Head of caudate nucleus (tissue), 42 donors: ENCODE data around the gene CLSTN3.
"Not testable (repeated sequence)": the region's sequence is repeated elsewhere in the genome, so short reads cannot be mapped to it uniquely, and the experiment has no call there.

ENCODE experiments used
- DNase-seq, 42 donors: peaks; one replicate each; pipeline versions ENCODE4 v3.0.0 to v3.0.0-alpha.2; 2020 to 2021; ENCODE audit warnings: mixed read lengths in 7 of 42
- intact Hi-C: fragments of 100-400 bp; cut with DNase I; formaldehyde crosslinking; loops from one replicate; pipeline ENCODE4 v1.15.0; 2022

The CLSTN3 gene

DNA sequence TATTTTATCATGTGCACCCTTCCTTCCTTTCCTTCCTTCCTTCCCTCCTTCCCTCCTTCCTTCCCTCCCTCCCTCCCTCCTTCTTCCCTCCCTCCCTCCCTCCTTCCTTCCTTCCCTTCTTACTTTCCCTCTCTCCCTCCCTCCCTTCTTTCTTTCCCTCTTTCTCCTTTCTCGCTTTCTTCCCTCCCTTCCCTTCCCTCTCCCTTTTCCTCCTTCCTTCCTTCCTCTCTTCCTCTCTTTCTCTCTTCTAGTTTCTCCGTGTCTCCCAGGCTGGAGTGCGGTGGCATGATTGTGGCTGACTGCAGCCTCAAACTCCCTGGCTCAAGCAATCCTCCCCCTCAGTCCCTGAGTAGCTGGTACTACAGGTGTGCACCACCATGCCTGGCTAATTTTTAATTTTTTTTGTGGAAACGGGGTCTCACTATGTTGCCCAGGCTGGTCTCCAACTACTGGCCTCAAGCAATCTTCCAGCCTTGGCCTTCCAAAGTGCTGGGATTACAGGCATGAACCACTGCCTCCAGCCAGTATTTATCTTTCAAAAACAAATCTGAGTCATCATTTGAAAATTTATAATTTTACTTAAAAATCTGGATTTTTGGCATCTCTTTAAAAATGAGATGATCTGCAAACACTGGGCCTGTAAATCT, 29.0 kb upstream of the CLSTN3 start:
- no peak for DNase-seq
- intact Hi-C loops, result no loop called here

DNA sequence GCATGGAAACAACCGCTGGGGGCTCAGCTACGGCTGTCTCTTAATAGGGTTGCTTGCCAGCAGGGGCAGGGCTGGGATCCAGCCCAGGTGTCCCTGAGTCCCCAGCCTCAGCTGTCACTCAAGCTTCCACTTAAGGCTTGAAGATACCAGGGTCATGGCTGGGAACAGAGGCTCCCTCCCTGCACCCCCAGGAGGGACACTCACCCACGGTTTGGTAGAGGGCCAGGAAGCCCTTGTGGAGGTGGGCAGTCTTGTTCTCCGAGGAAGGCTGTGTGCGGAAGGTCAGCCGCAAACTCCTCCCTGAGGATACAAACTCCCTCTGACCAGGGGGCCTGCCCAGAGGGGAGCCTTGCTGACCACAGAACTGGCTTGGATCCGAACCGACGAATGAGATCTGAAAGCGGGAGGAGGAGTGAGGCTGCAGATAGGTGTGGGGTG, 28.5 kb upstream of the CLSTN3 start:
- DNase-seq, result peak in 2 of 42 donors; percentile 17 to 18
- intact Hi-C loops, result no loop called here

GRCh38 chr12:7102582-7102981, 27.6 kb upstream of the CLSTN3 start:
- no peak for DNase-seq
- intact Hi-C loops, result no loop called here

DNA sequence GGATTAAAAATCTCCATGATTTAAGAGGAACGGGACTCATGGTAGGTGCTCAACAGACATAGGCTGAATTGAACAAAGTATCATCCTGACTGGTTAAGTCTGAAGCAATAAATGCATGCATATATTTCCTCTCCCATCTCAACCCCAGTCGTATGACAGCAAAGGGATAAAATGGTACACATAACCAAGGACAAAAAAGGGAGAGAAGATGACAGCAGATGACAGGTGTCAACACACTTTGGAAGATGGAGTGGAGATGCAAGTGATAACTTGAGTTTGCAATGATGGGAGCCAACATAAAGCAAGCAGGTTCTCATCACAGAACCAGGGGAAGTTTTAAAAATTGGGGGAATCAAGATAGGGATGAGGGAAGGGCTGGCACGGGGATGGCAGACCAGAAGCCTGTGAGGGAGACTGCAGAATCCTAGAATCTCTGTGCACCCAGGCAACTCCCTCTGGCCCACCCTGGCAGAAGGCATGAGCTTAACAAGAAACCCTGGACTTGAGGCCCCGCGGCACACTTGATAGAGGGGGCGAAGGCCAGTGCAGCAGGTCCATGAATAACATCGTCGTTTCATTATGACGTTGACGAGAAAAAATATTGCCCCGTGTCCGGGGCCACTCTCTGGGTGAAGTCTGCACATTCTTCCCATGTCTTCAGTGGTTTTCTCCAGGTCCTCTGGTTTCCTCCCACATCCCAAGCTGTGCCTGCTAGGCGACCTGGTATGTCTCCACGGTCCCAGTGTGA, 26.2 kb upstream of the CLSTN3 start:
- intact Hi-C loops, result no loop called here
- DNase-seq, result peak in 1 of 42 donors; percentile 24

GRCh38 chr12:7106082-7106481, 24.1 kb upstream of the CLSTN3 start:
- DNase-seq, result no peak
- intact Hi-C loops, result no loop called here

DNA sequence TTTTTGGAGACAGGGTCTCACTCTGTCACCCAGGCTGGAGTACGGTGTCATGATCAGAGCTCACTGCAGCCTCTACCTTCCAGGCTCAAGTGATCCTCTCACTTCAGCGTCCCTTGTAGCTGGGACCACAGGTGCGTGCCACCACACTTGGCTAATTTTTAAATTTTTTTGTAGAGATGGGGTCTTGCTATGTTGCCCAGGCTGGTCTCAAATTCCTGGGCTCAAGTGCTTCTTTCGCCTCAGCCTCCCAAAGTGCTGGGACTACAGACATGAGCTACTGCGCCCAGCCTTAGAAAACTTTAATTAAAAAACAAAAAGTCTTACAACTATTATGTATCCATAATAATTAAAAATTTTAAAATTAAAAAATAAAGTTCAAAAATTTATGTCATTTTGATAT, 23.0 kb upstream of the CLSTN3 start:
- DNase-seq, result peak in 1 of 42 donors; percentile 2
- intact Hi-C loops, result not testable (repeated sequence)

DNA sequence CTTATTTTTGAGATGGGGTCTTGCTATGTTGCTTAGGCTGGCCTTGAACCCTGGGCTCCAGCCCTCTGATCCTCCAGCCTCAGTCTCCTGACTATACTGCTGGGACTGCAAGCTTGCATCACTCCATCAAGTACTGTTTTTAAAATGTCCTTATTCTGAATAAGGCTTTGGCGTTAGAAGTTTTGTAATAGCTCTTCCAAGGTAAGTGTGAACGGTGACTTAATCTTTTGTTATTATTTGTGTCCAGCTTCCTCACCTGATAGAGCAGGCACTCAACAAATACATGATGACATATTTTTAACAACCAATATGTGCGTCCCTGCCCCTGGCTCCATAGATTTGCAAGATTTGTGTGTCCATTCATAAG, 22.6 kb upstream of the CLSTN3 start:
- intact Hi-C loops, result no loop called here
- DNase-seq, result peak in 1 of 42 donors; percentile 31

- DNase-seq, result peak in 25 of 42 donors; percentile 18 to 59 (median 38)
- intact Hi-C loops, result no loop called here
Observed at GRCh38 chr12:7108003-7108795, 22.0 kb upstream of the CLSTN3 start.

- DNase-seq, result peak; percentile 58 to 93 (median 85)
- intact Hi-C loops, result no loop called here
Observed at GRCh38 chr12:7108796-7109571, 21.2 kb upstream of the CLSTN3 start, which contains the start of gene C1RL. C1RL (minus strand) TSS chr12:7109214; CDS start chr12:7109180, 34 bp downstream.

DNA sequence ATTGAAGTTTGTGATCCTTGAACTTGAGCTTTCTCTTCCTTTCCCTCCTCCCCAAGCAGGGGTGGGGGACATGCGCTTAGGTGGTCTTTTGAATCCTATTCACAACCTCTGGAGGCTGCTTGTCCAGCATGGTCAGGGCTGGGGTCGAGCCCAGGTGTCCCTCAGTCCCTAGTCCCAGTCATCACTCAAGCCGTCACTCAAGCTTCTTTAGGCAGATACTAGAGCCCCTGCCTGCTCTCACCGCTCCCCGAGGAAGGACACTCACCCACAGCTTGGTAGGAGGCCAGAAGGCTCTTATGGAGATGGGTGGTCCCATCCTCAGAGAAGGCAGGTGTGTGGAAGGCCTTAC, 20.6 kb upstream of the CLSTN3 start:
- DNase-seq, result peak in 1 of 42 donors; percentile 23
- intact Hi-C loops, result no loop called here

GRCh38 chr12:7110661-7111060, 19.5 kb upstream of the CLSTN3 start:
- DNase-seq, result peak in 1 of 42 donors; percentile 9
- intact Hi-C loops, result loop anchor here (5.0 kb wide), 1 partner anchor 163 kb away; no protein-coding TSS in a partner anchor

- intact Hi-C loops, result loop anchor here (5.0 kb wide), 1 partner anchor 165 kb away; no protein-coding TSS in a partner anchor
- DNase-seq, result no peak
Observed at GRCh38 chr12:7112041-7112440, 18.1 kb upstream of the CLSTN3 start.

DNA sequence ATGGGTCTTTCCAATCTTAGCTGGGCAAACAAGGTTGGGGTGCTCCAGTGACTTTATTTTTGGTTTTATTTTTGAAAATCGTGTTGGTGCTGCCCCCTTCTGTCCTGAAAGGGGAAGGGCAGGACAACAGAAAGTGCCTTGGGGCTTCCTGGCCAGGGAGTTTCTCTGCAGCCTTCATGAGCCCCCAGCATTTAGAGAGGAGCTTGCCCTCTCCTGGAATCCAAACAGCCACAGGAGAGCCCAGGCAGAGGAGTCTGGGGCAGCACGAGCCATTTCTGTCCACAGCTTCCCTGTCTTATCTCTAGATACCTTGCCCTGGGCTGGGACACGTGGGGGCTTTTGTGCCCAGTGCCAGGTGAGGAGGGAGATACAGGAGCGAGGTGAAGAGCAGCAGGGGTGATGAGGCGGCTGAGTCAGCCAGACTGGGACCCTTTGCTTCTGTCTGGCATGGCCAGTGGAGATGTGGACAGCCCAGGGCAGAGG, 16.7 kb upstream of the CLSTN3 start:
- intact Hi-C loops, result loop anchor here (5.0 kb wide), 1 partner anchor 166 kb away; no protein-coding TSS in a partner anchor
- peak in 14 of 42 donors; percentile 18 to 62 (median 34) for DNase-seq

- intact Hi-C loops, result loop anchor here (5.0 kb wide), 1 partner anchor 167 kb away; no protein-coding TSS in a partner anchor
- peak in 1 of 42 donors; percentile 17 for DNase-seq
Observed at GRCh38 chr12:7114008-7114407, 16.2 kb upstream of the CLSTN3 start.

GRCh38 chr12:7114851-7115250, 15.3 kb upstream of the CLSTN3 start:
- intact Hi-C loops, result loop anchor here (5.0 kb wide), 1 partner anchor 168 kb away; no protein-coding TSS in a partner anchor
- DNase-seq, result no peak

DNA sequence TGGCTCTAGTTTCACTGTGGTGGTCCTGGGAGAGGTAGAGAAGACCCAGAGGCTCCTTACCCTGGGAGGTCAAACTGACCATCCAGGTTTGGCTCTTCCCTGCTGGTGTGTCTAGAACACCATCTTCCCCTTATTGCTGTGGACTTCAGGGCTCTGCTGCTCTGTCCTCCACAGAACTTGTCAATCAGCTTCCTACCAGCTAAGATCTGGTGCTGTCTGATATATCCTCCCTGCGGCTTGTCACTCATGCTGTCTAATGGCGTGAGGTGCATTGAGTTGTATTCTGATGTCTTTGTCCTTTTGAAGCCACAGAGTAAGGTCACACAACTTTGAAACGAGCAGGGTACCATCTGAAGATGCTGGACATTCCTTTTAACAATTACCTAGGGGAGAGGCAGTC, 14.0 kb upstream of the CLSTN3 start:
- no peak for DNase-seq
- intact Hi-C loops, result no loop called here

DNA sequence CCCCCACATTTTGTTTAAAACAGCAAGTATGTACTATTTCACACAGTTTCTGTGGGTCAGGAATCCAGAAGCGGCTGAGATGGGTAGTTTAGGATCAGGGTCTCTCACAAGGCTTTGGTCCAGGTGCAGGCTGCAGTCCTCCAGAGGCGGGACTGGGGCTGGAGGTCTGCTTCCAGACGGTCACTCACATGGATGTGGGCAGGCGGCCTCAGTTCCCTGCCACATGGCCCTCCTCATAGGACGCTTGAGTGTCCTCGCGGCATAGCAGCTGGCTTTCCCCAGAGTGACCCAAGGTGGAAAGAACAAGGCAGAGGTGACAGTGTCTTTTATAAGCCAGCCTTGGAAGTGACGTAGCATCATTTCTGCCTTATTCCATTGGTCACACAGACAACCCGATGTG, 13.3 kb upstream of the CLSTN3 start:
- intact Hi-C loops, result no loop called here
- DNase-seq, result no peak

- intact Hi-C loops, result no loop called here
- DNase-seq, result no peak
Observed at GRCh38 chr12:7117670-7118069, 12.5 kb upstream of the CLSTN3 start.

DNA sequence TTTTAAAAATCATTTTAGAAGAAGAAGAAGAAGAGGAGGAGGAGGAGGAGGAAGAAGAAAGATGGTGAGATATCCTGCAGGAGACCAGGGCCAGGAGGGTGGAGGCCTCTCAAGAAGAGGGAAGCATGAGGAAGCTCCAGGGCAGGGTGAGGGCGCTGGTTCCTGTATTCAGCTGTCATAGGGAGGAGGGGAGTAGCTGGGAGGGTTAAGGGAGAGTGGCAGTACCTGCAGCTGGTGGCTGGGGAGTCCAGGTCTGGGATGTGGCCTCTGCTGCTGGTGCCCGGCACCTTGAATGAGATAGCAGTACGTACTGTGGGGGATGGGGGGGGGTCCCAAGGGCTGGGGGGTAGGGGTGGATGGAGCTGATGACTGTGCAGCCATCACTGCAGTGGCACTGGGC, 11.3 kb upstream of the CLSTN3 start:
- intact Hi-C loops, result no loop called here
- no peak for DNase-seq
